ENCODE measurements around the gene CDC42BPB.

DNA sequence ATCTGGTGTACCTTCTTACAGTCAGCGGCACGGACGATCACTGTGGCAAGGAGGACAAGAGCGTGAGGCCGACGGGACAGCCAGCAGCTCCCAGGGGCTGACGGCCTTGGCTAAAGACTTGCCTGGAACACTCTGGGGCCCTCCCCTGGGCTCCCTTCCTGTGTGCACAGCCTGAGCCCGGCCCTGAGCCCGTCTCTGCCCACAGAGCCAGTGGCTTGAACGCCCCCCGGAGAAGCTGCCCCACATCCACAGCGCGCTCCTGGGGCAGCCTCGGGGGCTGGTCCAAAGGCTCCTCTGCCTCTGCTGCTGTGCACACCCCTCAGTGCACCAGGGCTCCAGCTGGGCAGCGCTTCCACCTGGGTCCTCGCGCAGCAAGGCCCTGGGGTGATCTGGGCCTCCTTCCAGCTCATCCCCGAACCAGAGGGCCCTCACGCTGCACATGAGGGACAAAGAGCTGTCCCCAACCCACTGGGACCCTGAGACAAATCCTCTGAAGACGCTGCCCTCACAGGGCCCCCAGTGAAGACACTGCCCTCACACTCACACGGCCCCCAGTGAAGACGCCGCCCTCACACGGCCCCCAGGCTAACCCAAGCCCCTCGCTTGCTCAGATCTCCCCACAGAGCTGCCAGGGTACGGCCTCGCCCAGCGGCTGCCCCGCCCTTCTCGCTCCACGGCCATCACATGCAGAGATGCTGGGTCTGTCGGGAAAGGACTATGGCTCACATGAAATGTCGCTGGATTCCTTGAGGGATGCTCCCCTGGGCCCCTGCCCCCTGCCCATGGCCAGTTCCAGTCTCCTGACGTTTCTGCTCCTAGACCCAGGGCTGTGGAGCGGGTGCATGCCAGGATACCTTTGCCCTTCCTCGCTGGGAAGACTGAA, 112.7 kb downstream of the CDC42BPB start:
- TF ChIP-seq, protein P1, sequence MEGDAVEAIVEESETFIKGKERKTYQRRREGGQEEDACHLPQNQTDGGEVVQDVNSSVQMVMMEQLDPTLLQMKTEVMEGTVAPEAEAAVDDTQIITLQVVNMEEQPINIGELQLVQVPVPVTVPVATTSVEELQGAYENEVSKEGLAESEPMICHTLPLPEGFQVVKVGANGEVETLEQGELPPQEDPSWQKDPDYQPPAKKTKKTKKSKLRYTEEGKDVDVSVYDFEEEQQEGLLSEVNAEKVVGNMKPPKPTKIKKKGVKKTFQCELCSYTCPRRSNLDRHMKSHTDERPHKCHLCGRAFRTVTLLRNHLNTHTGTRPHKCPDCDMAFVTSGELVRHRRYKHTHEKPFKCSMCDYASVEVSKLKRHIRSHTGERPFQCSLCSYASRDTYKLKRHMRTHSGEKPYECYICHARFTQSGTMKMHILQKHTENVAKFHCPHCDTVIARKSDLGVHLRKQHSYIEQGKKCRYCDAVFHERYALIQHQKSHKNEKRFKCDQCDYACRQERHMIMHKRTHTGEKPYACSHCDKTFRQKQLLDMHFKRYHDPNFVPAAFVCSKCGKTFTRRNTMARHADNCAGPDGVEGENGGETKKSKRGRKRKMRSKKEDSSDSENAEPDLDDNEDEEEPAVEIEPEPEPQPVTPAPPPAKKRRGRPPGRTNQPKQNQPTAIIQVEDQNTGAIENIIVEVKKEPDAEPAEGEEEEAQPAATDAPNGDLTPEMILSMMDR (IDR thresholded peaks at IDR 0.05; ENCODE audit: low read length), result no peak
- TF ChIP-seq EZH2 (optimal IDR thresholded peaks at IDR 0.05; ENCODE audit: low read depth, low read length), result no peak
